ENCODE data around the gene CLEC2L.

CLEC2L gene

GRCh38 chr7:139523199-139523941, at the start of gene CLEC2L:
CLEC2L (plus strand) TSS chr7:139523685; CDS start chr7:139523928, 243 bp downstream.
- no peak for DNase-seq

GRCh38 chr7:139476139-139476538, 47.3 kb upstream of the CLEC2L start:
- DNase-seq, result no peak

GRCh38 chr7:139476891-139477290, 46.6 kb upstream of the CLEC2L start:
- DNase-seq, result no peak

GRCh38 chr7:139479620-139480019, 43.9 kb upstream of the CLEC2L start:
- DNase-seq, result peak; percentile 11

- no peak for DNase-seq
These were observed 42.1 kb upstream of the CLEC2L start for GRCh38 chr7:139481364-139481763.

GRCh38 chr7:139482122-139482521, 41.4 kb upstream of the CLEC2L start:
- DNase-seq, result no peak

- DNase-seq, result no peak
These were observed 40.6 kb upstream of the CLEC2L start for GRCh38 chr7:139482662-139483466.

- no peak for DNase-seq
These were observed 36.0 kb upstream of the CLEC2L start for GRCh38 chr7:139487366-139488080.

GRCh38 chr7:139488810-139489209, 34.7 kb upstream of the CLEC2L start:
- no peak for DNase-seq

GRCh38 chr7:139490130-139490529, 33.4 kb upstream of the CLEC2L start:
- no peak for DNase-seq

GRCh38 chr7:139492293-139492692, 31.2 kb upstream of the CLEC2L start:
- no peak for DNase-seq

- DNase-seq, result no peak
These were observed 28.5 kb upstream of the CLEC2L start for GRCh38 chr7:139494835-139495579.

- no peak for DNase-seq
These were observed 27.8 kb upstream of the CLEC2L start for GRCh38 chr7:139495580-139496125.

GRCh38 chr7:139496528-139496927, 27.0 kb upstream of the CLEC2L start:
- DNase-seq, result no peak

- DNase-seq, result no peak
These were observed 22.7 kb upstream of the CLEC2L start for GRCh38 chr7:139500770-139501138.

- no peak for DNase-seq
These were observed 21.3 kb upstream of the CLEC2L start for GRCh38 chr7:139502226-139502625.

- peak; percentile 31 for DNase-seq
These were observed 17.9 kb upstream of the CLEC2L start for GRCh38 chr7:139505563-139505962.

GRCh38 chr7:139509535-139509934, 13.9 kb upstream of the CLEC2L start:
- DNase-seq, result peak; percentile 28

- no peak for DNase-seq
These were observed 12.2 kb upstream of the CLEC2L start for GRCh38 chr7:139511315-139511714.

GRCh38 chr7:139515266-139515665, 8.2 kb upstream of the CLEC2L start:
- DNase-seq, result no peak

GRCh38 chr7:139521439-139521838, 2.0 kb upstream of the CLEC2L start:
- DNase-seq, result no peak

GRCh38 chr7:139522830-139523198, 671 bp upstream of the CLEC2L start:
- DNase-seq, result no peak
